H1 (cell line): ENCODE results near the gene IQCK. TPM values are rescaled to one million over a fixed set of nuclear protein-coding genes. Genes with fewer than 3 reads are reported as not detected.

Experiments used
- KDM5A ChIP-seq: fragments of 200-600 bp; IDR thresholded peaks from 2 replicates; pipeline ENCODE4 v1.7.1; 2012; ENCODE audit warnings: mild to moderate bottlenecking, low read length, inconsistent platforms, mixed read lengths
- POLR2AphosphoS5 ChIP-seq: IDR thresholded peaks from 2 replicates; pipeline ENCODE4 v1.6.1; 2011; ENCODE audit warnings: low read depth, low read length
- ZNF274 ChIP-seq: IDR thresholded peaks from 2 replicates; pipeline ENCODE4 v1.7.0; 2012; ENCODE audit warnings: low read length, borderline replicate concordance; ENCODE audit errors: extremely low read depth
- polyA plus RNA-seq, 7 experiments: library from polyadenylated mRNA; depleted of rRNA in 3 of 7; stranded (reverse) in 5 of 7; unstranded in 2 of 7; fragments of >200 nt in 5 of 7; fragments of 200-250 nt in 2 of 7; gene quantifications; 1 replicate in 5 of 7; 2 replicates in 1 of 7; 4 replicates in 1 of 7; pipeline versions ENCODE4 v1.2.1 to v1.2.3, GENCODE V29; 2011 to 2013; ENCODE audit warnings: missing spikeins in 2 of 7, mixed read lengths in 2 of 7
- total RNA-seq: library from RNA; stranded (reverse); fragmentation: NEBNext Ultra II Directional; extraction: Animal tissue kit (Norgen Biotek cat#: 25700); gene quantifications from 2 replicates; pipeline ENCODE4 v1.2.1, GENCODE V29; 2021

Gene IQCK
- total and polyA plus RNA-seq, 2 of the 8 experiments (the other 6 are each of a cell fraction or from before 2014, with no cell fraction given), result 6.2 to 9.3 TPM

- TF ChIP-seq KDM5A, result no peak
- TF ChIP-seq POLR2AphosphoS5, result no peak
- no peak for TF ChIP-seq ZNF274
These were observed 124.5 kb downstream of the IQCK start (continued) for GRCh38 chr16:19842426-19843157.
